Upper lobe of left lung (tissue), 4 donors: ENCODE measurements around the gene MPRIP.

ENCODE experiments used
- CTCF ChIP-seq, 6 experiments: fragments of 450-650 bp in 4 of 6; fragments of 200-600 bp in 2 of 6; sonication (generic) in 2 of 6; IDR thresholded peaks; one replicate each; pipeline ENCODE4 v1.5.1; 2016 to 2019; ENCODE audit warnings: antibody characterized with exemption in 6 of 6
- EP300 ChIP-seq, 4 donors: sonication (generic); formaldehyde crosslinking; IDR thresholded peaks; one replicate each; pipeline ENCODE4 v1.5.1; 2017; ENCODE audit warnings: antibody characterized with exemption in 4 of 4, control low read depth in 2 of 4
- POLR2A ChIP-seq, 4 donors: fragments of 450-650 bp; IDR thresholded peaks; one replicate each; pipeline ENCODE4 v1.5.1; 2016 to 2017; ENCODE audit warnings: antibody characterized with exemption in 4 of 4, mild to moderate bottlenecking in 2 of 4
- POLR2AphosphoS5 ChIP-seq, 2 donors: sonication (generic); formaldehyde crosslinking; IDR thresholded peaks; one replicate each; pipeline ENCODE4 v1.5.1; 2017; ENCODE audit warnings: antibody characterized with exemption in 2 of 2

DNA sequence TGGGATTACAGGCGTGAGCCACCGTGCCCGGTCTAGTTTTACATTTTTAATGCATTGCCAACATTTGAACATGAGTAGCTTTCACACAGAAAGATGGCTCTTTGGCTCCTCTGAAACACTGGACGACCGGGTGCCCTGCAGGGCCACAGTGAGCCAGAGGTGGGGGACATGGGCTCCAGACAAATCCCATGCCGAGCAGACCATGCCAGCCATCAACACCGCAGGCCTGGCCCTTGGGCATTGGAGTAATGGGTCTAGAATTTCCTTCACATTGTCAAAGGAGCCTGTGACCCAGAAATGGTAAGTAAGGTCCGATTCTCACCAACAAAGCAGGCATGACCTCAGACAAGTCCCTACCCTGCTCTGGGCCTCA, 21.4 kb upstream of the MPRIP start:
- TF ChIP-seq CTCF (IDR thresholded peaks at IDR 0.05), result no peak
- no peak for TF ChIP-seq POLR2A (IDR thresholded peaks at IDR 0.05)
- no peak for TF ChIP-seq POLR2AphosphoS5 (IDR thresholded peaks at IDR 0.05)
- TF ChIP-seq EP300 (IDR thresholded peaks at IDR 0.05), result no peak
